ENCODE results near the gene SYNM. TPM values are rescaled to one million over a fixed set of nuclear protein-coding genes. Genes with fewer than 3 reads are reported as not detected.

SYNM gene
- total RNA-seq, 4 donors from 2014 or later, result 98.3 to 414 (median 158) TPM

DNA sequence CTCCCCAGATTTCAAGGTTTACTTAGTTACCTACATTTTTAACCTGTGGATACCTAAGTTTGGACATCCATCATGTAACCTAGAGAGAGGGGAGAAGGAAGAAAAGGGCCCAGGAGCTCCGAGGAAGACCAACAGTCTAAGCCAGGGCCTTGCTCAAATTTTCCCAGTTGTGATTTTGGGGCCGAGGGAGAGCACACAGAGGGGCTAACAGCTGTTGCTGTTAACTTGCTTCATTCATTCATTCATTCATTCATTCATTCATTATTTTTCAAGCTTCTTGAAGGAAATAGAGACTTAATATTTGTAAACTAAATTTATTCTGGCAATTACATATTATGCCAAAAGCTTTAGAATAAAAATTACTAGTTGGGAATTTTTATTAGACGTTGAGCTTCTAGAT lies 22.9 kb downstream of the SYNM start:
- in situ Hi-C loops (cut with MboI; ENCODE audit: low pct_ligation_motif_present in 1 of 4, low pct_unique_long_range_greater_than_20kb in 1 of 4, low sequenced_read_pairs in 3 of 4), result no loop called here
- Histone ChIP-seq H3K27me3 (no peaks in the 10 kb centered on the region), H3K4me1 (peaks cover 11 to 29% (median 21%) of the 10 kb centered on the region in 4 donors), H3K4me3 (no peak overlapping the region), H3K27ac (peak overlapping the region; percentile 21 to 92 (median 82)), H3K9me3 (no peaks in the 10 kb centered on the region), H3K36me3 (peaks cover 0 to 4% (median 0%) of the 10 kb centered on the region in 4 donors)
- intact Hi-C loops (cut with DNase I; ENCODE audit: low total_unique reads), result no loop called here
- DNase-seq, result no peak
- TF ChIP-seq CTCF (IDR thresholded peaks at IDR 0.05) (no peak), POLR2AphosphoS5 (IDR thresholded peaks at IDR 0.05) (no peak), EP300 (IDR thresholded peaks at IDR 0.05; ENCODE audit: low read depth) (no peak), POLR2A (IDR thresholded peaks at IDR 0.05) (no peak)
- 72 to 76% methylated on average over 3 of the region's 3 CpGs for WGBS, 2 donors (ENCODE audit: low coverage in 1 of 2)

- intact Hi-C loops (cut with DNase I; ENCODE audit: low total_unique reads) (no loop called here), in situ Hi-C loops (cut with MboI; ENCODE audit: low pct_ligation_motif_present in 1 of 4, low pct_unique_long_range_greater_than_20kb in 1 of 4, low sequenced_read_pairs in 3 of 4) (no loop called here)
- H3K4me3 ChIP-seq, result no peak overlapping the region
- no peak for DNase-seq
- H3K4me1 ChIP-seq, result peaks cover 5 to 23% (median 15%) of the 10 kb centered on the region in 4 donors
- peaks cover 0 to 4% (median 0%) of the 10 kb centered on the region in 4 donors for H3K36me3 ChIP-seq
- H3K27ac ChIP-seq, result peak overlapping the region; percentile 21 to 92 (median 82)
- H3K9me3 ChIP-seq, result no peaks in the 10 kb centered on the region
- 83 to 85% methylated on average over 1 to 6 of the region's 6 CpGs for WGBS, 2 donors (ENCODE audit: low coverage in 1 of 2)
- H3K27me3 ChIP-seq, result no peaks in the 10 kb centered on the region
- TF ChIP-seq POLR2A (IDR thresholded peaks at IDR 0.05), result no peak
- no peak for TF ChIP-seq EP300 (IDR thresholded peaks at IDR 0.05; ENCODE audit: low read depth)
- TF ChIP-seq CTCF (IDR thresholded peaks at IDR 0.05), result no peak
- TF ChIP-seq POLR2AphosphoS5 (IDR thresholded peaks at IDR 0.05), result no peak
These were observed 23.5 kb downstream of the SYNM start for GRCh38 chr15:99128411-99128810.

DNA sequence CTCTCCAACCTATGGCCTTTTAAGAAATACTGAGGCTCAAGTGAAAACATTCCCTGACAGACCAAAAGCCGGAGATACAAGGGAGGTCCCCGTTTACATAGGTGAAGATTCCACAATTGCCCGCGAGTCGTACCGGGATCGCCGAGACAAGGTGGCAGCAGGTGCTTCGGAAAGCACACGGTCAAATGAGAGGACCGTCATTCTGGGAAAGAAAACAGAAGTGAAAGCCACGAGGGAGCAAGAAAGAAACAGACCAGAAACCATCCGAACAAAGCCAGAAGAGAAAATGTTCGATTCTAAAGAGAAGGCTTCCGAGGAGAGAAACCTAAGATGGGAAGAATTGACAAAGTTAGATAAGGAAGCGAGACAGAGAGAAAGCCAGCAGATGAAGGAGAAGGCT lies 24.8 kb downstream of the SYNM start:
- TF ChIP-seq POLR2A (IDR thresholded peaks at IDR 0.05), result no peak
- no peak for TF ChIP-seq EP300 (IDR thresholded peaks at IDR 0.05; ENCODE audit: low read depth)
- no peak for TF ChIP-seq POLR2AphosphoS5 (IDR thresholded peaks at IDR 0.05)
- TF ChIP-seq CTCF (IDR thresholded peaks at IDR 0.05), result no peak
- intact Hi-C loops (cut with DNase I; ENCODE audit: low total_unique reads) (no loop called here), in situ Hi-C loops (cut with MboI; ENCODE audit: low pct_ligation_motif_present in 1 of 4, low pct_unique_long_range_greater_than_20kb in 1 of 4, low sequenced_read_pairs in 3 of 4) (no loop called here)
- no peak for DNase-seq
- H3K27ac ChIP-seq, result peak overlapping the region; percentile 39 to 92 (median 82)
- WGBS, 2 donors (ENCODE audit: low coverage in 1 of 2), result 65 to 82% methylated on average over 15 to 16 of the region's 16 CpGs
- H3K4me3 ChIP-seq, result no peak overlapping the region
- peaks cover 0 to 10% (median 3%) of the 10 kb centered on the region in 4 donors for H3K4me1 ChIP-seq
- H3K27me3 ChIP-seq, result no peaks in the 10 kb centered on the region
- H3K9me3 ChIP-seq, result no peaks in the 10 kb centered on the region
- peaks cover 0 to 4% (median 0%) of the 10 kb centered on the region in 4 donors for H3K36me3 ChIP-seq

DNA sequence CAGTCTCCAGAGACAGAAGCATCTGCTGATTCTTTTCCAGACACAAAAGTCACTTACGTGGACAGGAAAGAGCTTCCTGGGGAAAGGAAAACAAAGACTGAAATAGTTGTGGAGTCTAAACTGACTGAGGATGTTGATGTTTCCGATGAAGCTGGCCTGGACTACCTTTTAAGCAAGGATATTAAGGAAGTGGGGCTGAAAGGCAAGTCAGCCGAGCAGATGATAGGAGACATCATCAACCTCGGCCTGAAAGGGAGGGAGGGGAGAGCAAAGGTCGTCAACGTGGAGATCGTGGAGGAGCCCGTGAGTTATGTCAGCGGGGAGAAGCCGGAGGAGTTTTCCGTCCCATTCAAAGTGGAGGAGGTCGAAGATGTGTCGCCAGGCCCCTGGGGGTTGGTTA lies 25.4 kb downstream of the SYNM start:
- peaks cover 0 to 4% (median 0%) of the 10 kb centered on the region in 4 donors for H3K36me3 ChIP-seq
- intact Hi-C loops (cut with DNase I; ENCODE audit: low total_unique reads), result no loop called here
- no peak overlapping the region for H3K4me3 ChIP-seq
- no peaks in the 10 kb centered on the region for H3K9me3 ChIP-seq
- in situ Hi-C loops (cut with MboI; ENCODE audit: low pct_ligation_motif_present in 1 of 4, low pct_unique_long_range_greater_than_20kb in 1 of 4, low sequenced_read_pairs in 3 of 4), result no loop called here
- H3K27ac ChIP-seq, result peak overlapping the region; percentile 39 to 92 (median 82)
- no peak for TF ChIP-seq CTCF (IDR thresholded peaks at IDR 0.05)
- TF ChIP-seq POLR2A (IDR thresholded peaks at IDR 0.05), result no peak
- TF ChIP-seq POLR2AphosphoS5 (IDR thresholded peaks at IDR 0.05), result no peak
- no peak for TF ChIP-seq EP300 (IDR thresholded peaks at IDR 0.05; ENCODE audit: low read depth)
- H3K27me3 ChIP-seq, result no peaks in the 10 kb centered on the region
- peaks cover 0 to 6% (median 2%) of the 10 kb centered on the region in 4 donors for H3K4me1 ChIP-seq
- WGBS, 2 donors (ENCODE audit: low coverage in 1 of 2), result 80 to 81% methylated on average over 5 to 13 of the region's 13 CpGs
- DNase-seq, result no peak
